GM18498 (cell line): ENCODE results near the gene TMED6.

Experiments used
- ATAC-seq: cut with Tn5 transposase; IDR thresholded peaks from one replicate; pipeline ENCODE4 v1.9.1; 2021; ENCODE audit warnings: mild to moderate bottlenecking, moderate library complexity; ENCODE audit not compliant: unreplicated experiment

Gene TMED6

GRCh38 chr16:69351309-69352027, at the start of gene TMED6:
Gene TMED6 (minus strand): TSS chr16:69351786. CDS start chr16:69351753, 33 bp downstream.
- ATAC-seq = no peak

GRCh38 chr16:69399361-69399760, 47.8 kb upstream of the TMED6 start:
- no peak for ATAC-seq

GRCh38 chr16:69397821-69398521, 46.4 kb upstream of the TMED6 start:
- no peak for ATAC-seq

GRCh38 chr16:69396187-69397061, 44.8 kb upstream of the TMED6 start:
- no peak for ATAC-seq

- no peak for ATAC-seq
These were observed 44.2 kb upstream of the TMED6 start for GRCh38 chr16:69395859-69396186.

- no peak for ATAC-seq
These were observed 42.6 kb upstream of the TMED6 start for GRCh38 chr16:69393898-69394849.

- no peak for ATAC-seq
These were observed 35.0 kb upstream of the TMED6 start for GRCh38 chr16:69386596-69386995.

- no peak for ATAC-seq
These were observed 33.4 kb upstream of the TMED6 start for GRCh38 chr16:69384974-69385373.

- ATAC-seq = no peak
These were observed 30.8 kb upstream of the TMED6 start for GRCh38 chr16:69382421-69382820.

- ATAC-seq = no peak
These were observed 29.6 kb upstream of the TMED6 start for GRCh38 chr16:69381231-69381630.

GRCh38 chr16:69378760-69379159, 27.2 kb upstream of the TMED6 start:
- no peak for ATAC-seq

GRCh38 chr16:69378036-69378435, 26.4 kb upstream of the TMED6 start:
- no peak for ATAC-seq

- ATAC-seq = no peak
These were observed 24.9 kb upstream of the TMED6 start for GRCh38 chr16:69376393-69377059.

GRCh38 chr16:69373019-69373418, 21.4 kb upstream of the TMED6 start:
- no peak for ATAC-seq

- no peak for ATAC-seq
These were observed 20.0 kb upstream of the TMED6 start for GRCh38 chr16:69371564-69371963.

- ATAC-seq = no peak
These were observed 17.3 kb upstream of the TMED6 start for GRCh38 chr16:69368866-69369265.

- ATAC-seq = no peak
These were observed 16.4 kb upstream of the TMED6 start for GRCh38 chr16:69367980-69368379.

GRCh38 chr16:69366431-69366830, 14.8 kb upstream of the TMED6 start:
- no peak for ATAC-seq

GRCh38 chr16:69365901-69366300, 14.3 kb upstream of the TMED6 start:
- no peak for ATAC-seq

GRCh38 chr16:69364088-69364487, 12.5 kb upstream of the TMED6 start:
- ATAC-seq = no peak
